Suppressor macrophage (primary cell): ENCODE results near the gene ADCK1.
"Not testable (repeated sequence)": the region's sequence is repeated elsewhere in the genome, so short reads cannot be mapped to it uniquely, and the experiment has no call there.

ENCODE experiments used
- DNase-seq, 4 experiments: peaks; one replicate each; pipeline ENCODE4 v3.0.0-alpha.2; 2020 to 2022
- total RNA-seq, 17 experiments: gene quantifications; one replicate each; lab custom pipeline; 2026; ENCODE audit warnings: mixed read lengths in 6 of 17, inconsistent platforms in 3 of 17; lab: John Stamatoyannopoulos, UW

The ADCK1 gene
- total RNA-seq, result 2.8 to 20.8 (median 11.0) reads per million in 17 experiments

GRCh38 chr14:77799863-77800730, at the start of gene ADCK1:
TSS of gene ADCK1 (plus strand) at chr14:77800109. CDS start at chr14:77818979, 18,870 bp downstream.
- peak; percentile 92 to 98 (median 96) for DNase-seq

- DNase-seq, result no peak
Observed at GRCh38 chr14:77752266-77752665, 47.6 kb upstream of the ADCK1 start.

GRCh38 chr14:77752799-77753516, 47.0 kb upstream of the ADCK1 start:
- DNase-seq, result no peak

GRCh38 chr14:77760381-77761204, 39.3 kb upstream of the ADCK1 start, which contains the start of gene SNW1:
TSS of gene SNW1 (minus strand) at chr14:77761156. CDS start at chr14:77761127, 29 bp downstream.
- peak; percentile 93 to 97 (median 97) for DNase-seq

- peak; percentile 63 to 80 (median 76) for DNase-seq
Observed at GRCh38 chr14:77761205-77761931, 38.5 kb upstream of the ADCK1 start.

GRCh38 chr14:77763316-77763715, 36.6 kb upstream of the ADCK1 start:
- no peak for DNase-seq

GRCh38 chr14:77763978-77764377, 35.9 kb upstream of the ADCK1 start:
- DNase-seq, result no peak

GRCh38 chr14:77768442-77769069, 31.4 kb upstream of the ADCK1 start:
- peak in 1 of 4 experiments; percentile 28 for DNase-seq

GRCh38 chr14:77773966-77774365, 25.9 kb upstream of the ADCK1 start:
- DNase-seq, result peak in 1 of 4 experiments; percentile 13

GRCh38 chr14:77782202-77782601, 17.7 kb upstream of the ADCK1 start:
- no peak for DNase-seq

GRCh38 chr14:77786148-77786547, 13.8 kb upstream of the ADCK1 start:
- DNase-seq, result no peak

- peak in 1 of 4 experiments; percentile 12 for DNase-seq
Observed at GRCh38 chr14:77790566-77791224, 9.2 kb upstream of the ADCK1 start.

GRCh38 chr14:77791225-77791600, 8.7 kb upstream of the ADCK1 start:
- DNase-seq, result no peak

GRCh38 chr14:77793255-77793654, 6.7 kb upstream of the ADCK1 start:
- DNase-seq, result not testable (repeated sequence)

GRCh38 chr14:77794357-77794756, 5.6 kb upstream of the ADCK1 start:
- no peak for DNase-seq

- DNase-seq, result not testable (repeated sequence)
Observed at GRCh38 chr14:77799456-77799855, 453 bp upstream of the ADCK1 start.

- DNase-seq, result no peak
Observed at GRCh38 chr14:77800814-77801213, 905 bp downstream of the ADCK1 start.

GRCh38 chr14:77804592-77804991, 4.7 kb downstream of the ADCK1 start:
- DNase-seq, result peak in 3 of 4 experiments; percentile 17 to 41 (median 38)

GRCh38 chr14:77805706-77806105, 5.8 kb downstream of the ADCK1 start:
- peak; percentile 11 to 55 (median 38) for DNase-seq

GRCh38 chr14:77808250-77808649, 8.3 kb downstream of the ADCK1 start:
- DNase-seq, result peak in 1 of 4 experiments; percentile 18

- no peak for DNase-seq
Observed at GRCh38 chr14:77809011-77809410, 9.1 kb downstream of the ADCK1 start.
